Neural progenitor cell (in vitro differentiated cells): ENCODE measurements around the gene THUMPD3. TPM values are rescaled to one million over a fixed set of nuclear protein-coding genes. Genes with fewer than 3 reads are reported as not detected.

Experiments used
- DNase-seq: peaks from one replicate; pipeline ENCODE4 v3.0.0-alpha.2; 2016; ENCODE audit warnings: low spot score
- H2AFZ ChIP-seq: fragments of 200-600 bp; sonication (generic); replicated peaks from 2 replicates; pipeline ENCODE4 v1.6.1; 2016; ENCODE audit warnings: antibody characterized with exemption
- H3F3A ChIP-seq: fragments of 200-600 bp; sonication (generic); 2 replicates; pipeline ENCODE4 v1.6.1; 2016; ENCODE audit warnings: antibody characterized with exemption, low read depth
- H3K27ac ChIP-seq: fragments of 200-600 bp; sonication (generic); 2 replicates; pipeline ENCODE4 v1.5.1; 2016; ENCODE audit warnings: mild to moderate bottlenecking
- H3K27me3 ChIP-seq: fragments of 200-600 bp; sonication (generic); 2 replicates; pipeline ENCODE4 v1.6.1; 2016; ENCODE audit warnings: mild to moderate bottlenecking, moderate library complexity
- H3K36me3 ChIP-seq: fragments of 200-600 bp; sonication (generic); 2 replicates; pipeline ENCODE4 v1.5.1; 2016
- H3K4me1 ChIP-seq: fragments of 200-600 bp; sonication (generic); 2 replicates; pipeline ENCODE4 v1.6.1; 2016; ENCODE audit warnings: mixed run types
- H3K4me2 ChIP-seq: fragments of 200-600 bp; sonication (generic); 2 replicates; pipeline ENCODE4 v1.6.1; 2016
- H3K4me3 ChIP-seq: fragments of 200-600 bp; sonication (generic); 2 replicates; pipeline ENCODE4 v1.5.1; 2016
- H3K79me2 ChIP-seq: fragments of 200-600 bp; sonication (generic); 2 replicates; pipeline ENCODE4 v1.6.1; 2016; ENCODE audit warnings: low read depth
- H3K9ac ChIP-seq: fragments of 200-600 bp; sonication (generic); 2 replicates; pipeline ENCODE4 v1.6.1; 2016
- H3K9me3 ChIP-seq: fragments of 200-600 bp; sonication (generic); 2 replicates; pipeline ENCODE4 v1.5.1; 2016; ENCODE audit warnings: low read depth
- H4K20me1 ChIP-seq: fragments of 200-600 bp; sonication (generic); 2 replicates; pipeline ENCODE4 v1.6.1; 2016; ENCODE audit warnings: low read depth
- H3K27ac Mint-ChIP-seq: 3 replicates; pipeline ENCODE4 v1.8.0; 2021; ENCODE audit warnings: mixed read lengths
- H3K27me3 Mint-ChIP-seq: 2 replicates; pipeline ENCODE4 v1.8.0; 2022; ENCODE audit warnings: low read depth, mild to moderate bottlenecking, inconsistent platforms, moderate library complexity, mixed read lengths; ENCODE audit not compliant: insufficient read depth
- H3K36me3 Mint-ChIP-seq: 3 replicates; pipeline ENCODE4 v1.8.0; 2021; ENCODE audit warnings: mixed read lengths
- H3K4me1 Mint-ChIP-seq: 3 replicates; pipeline ENCODE4 v1.8.0; 2021; ENCODE audit warnings: mixed read lengths
- H3K4me3 Mint-ChIP-seq: 3 replicates; pipeline ENCODE4 v1.8.0; 2021; ENCODE audit warnings: mild to moderate bottlenecking, moderate library complexity, mixed read lengths
- H3K9me3 Mint-ChIP-seq: 3 replicates; pipeline ENCODE4 v1.8.0; 2020; ENCODE audit warnings: mixed read lengths
- CTCF ChIP-seq: fragments of 200-600 bp; sonication (generic); IDR thresholded peaks from 2 replicates; pipeline ENCODE4 v1.5.1; 2017; ENCODE audit warnings: antibody characterized with exemption, mild to moderate bottlenecking
- EZH2 ChIP-seq: fragments of 200-600 bp; sonication (generic); IDR thresholded peaks from 2 replicates; pipeline ENCODE4 v1.6.1; 2017; ENCODE audit warnings: antibody characterized with exemption, mild to moderate bottlenecking, moderate library complexity
- EZH2phosphoT487 ChIP-seq: fragments of 200-600 bp; sonication (generic); IDR thresholded peaks from 2 replicates; pipeline ENCODE4 v1.6.1; 2017; ENCODE audit warnings: antibody characterized with exemption
- total RNA-seq: library from RNA; depleted of rRNA; stranded (reverse); fragments of >200 nt; gene quantifications from 2 replicates; pipeline ENCODE4 v1.2.3, GENCODE V29; 2015; ENCODE audit warnings: low replicate concordance

Gene THUMPD3
- total RNA-seq, 1 donor from 2014 or later, result 23.9 TPM

- no peaks in the 10 kb centered on the region for H3K9me3 Mint-ChIP-seq
- Histone ChIP-seq H3K79me2 (no peaks in the 10 kb centered on the region), H2AFZ (no peak overlapping the region), H4K20me1 (no peaks in the 10 kb centered on the region), H3K27me3 (no peaks in the 10 kb centered on the region), H3K4me3 (no peak overlapping the region), H3K9me3 (no peaks in the 10 kb centered on the region), H3K9ac (no peak overlapping the region), H3F3A (peaks cover 17% of the 10 kb centered on the region), H3K36me3 (peaks cover 5% of the 10 kb centered on the region), H3K4me1 (no peaks in the 10 kb centered on the region), H3K4me2 (no peak overlapping the region), H3K27ac (no peak overlapping the region)
- H3K4me1 Mint-ChIP-seq, result no peaks in the 10 kb centered on the region
- no peak overlapping the region for H3K4me3 Mint-ChIP-seq
- TF ChIP-seq CTCF (no peak), EZH2phosphoT487 (no peak), EZH2 (no peak)
- no peak overlapping the region for H3K27ac Mint-ChIP-seq
- no peak for DNase-seq
- H3K27me3 Mint-ChIP-seq, result peaks cover 2% of the 10 kb centered on the region
- peaks cover 28% of the 10 kb centered on the region for H3K36me3 Mint-ChIP-seq
Observed at GRCh38 chr3:9379327-9379726, 16.5 kb downstream of the THUMPD3 start.

DNA sequence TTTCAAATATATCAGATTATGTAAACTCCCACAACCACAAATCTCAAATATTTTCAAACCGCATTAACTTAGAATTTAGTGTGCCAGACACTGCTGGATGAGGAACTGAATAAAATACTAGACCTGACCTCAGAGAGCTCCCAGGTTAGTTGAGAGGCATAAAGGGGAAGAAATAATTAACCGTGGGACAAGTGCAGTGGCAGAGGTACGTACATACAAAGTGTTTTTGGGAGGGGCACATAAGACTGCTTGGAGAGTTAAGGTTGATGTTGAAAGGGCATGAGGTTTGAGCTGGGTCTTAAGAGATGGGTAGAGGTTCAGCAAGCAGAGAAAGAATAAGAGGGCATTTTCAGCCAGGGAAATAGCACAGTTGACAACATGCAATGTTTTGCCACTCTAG lies 17.2 kb downstream of the THUMPD3 start:
- H3F3A ChIP-seq, result peaks cover 24% of the 10 kb centered on the region
- DNase-seq, result no peak
- H3K36me3 ChIP-seq, result peaks cover 5% of the 10 kb centered on the region
- peak overlapping the region; percentile 29 for H3K27ac Mint-ChIP-seq
- H3K9me3 Mint-ChIP-seq, result no peaks in the 10 kb centered on the region
- H4K20me1 ChIP-seq, result no peaks in the 10 kb centered on the region
- no peak overlapping the region for H3K9ac ChIP-seq
- H3K4me3 ChIP-seq, result no peak overlapping the region
- H3K27me3 Mint-ChIP-seq, result peaks cover under 1% of the 10 kb centered on the region
- H3K4me1 ChIP-seq, result no peaks in the 10 kb centered on the region
- no peaks in the 10 kb centered on the region for H3K27me3 ChIP-seq
- H3K9me3 ChIP-seq, result no peaks in the 10 kb centered on the region
- H3K4me2 ChIP-seq, result no peak overlapping the region
- TF ChIP-seq EZH2 (no peak), CTCF (no peak), EZH2phosphoT487 (no peak)
- no peaks in the 10 kb centered on the region for H3K4me1 Mint-ChIP-seq
- no peak overlapping the region for H3K27ac ChIP-seq
- peaks cover 29% of the 10 kb centered on the region for H3K36me3 Mint-ChIP-seq
- no peak overlapping the region for H2AFZ ChIP-seq
- H3K4me3 Mint-ChIP-seq, result no peak overlapping the region
- H3K79me2 ChIP-seq, result no peaks in the 10 kb centered on the region

- Histone ChIP-seq H3K9ac (no peak overlapping the region), H3K9me3 (no peaks in the 10 kb centered on the region), H3K4me1 (no peaks in the 10 kb centered on the region), H4K20me1 (peaks cover 19% of the 10 kb centered on the region), H3K79me2 (peaks cover 17% of the 10 kb centered on the region), H3F3A (peaks cover 66% of the 10 kb centered on the region), H2AFZ (no peak overlapping the region), H3K4me2 (no peak overlapping the region), H3K27me3 (no peaks in the 10 kb centered on the region), H3K4me3 (no peak overlapping the region), H3K27ac (peak overlapping the region; percentile 54), H3K36me3 (peaks cover 26% of the 10 kb centered on the region)
- Mint-ChIP-seq H3K4me3 (no peak overlapping the region), H3K27me3 (no peaks in the 10 kb centered on the region), H3K9me3 (no peaks in the 10 kb centered on the region), H3K27ac (no peak overlapping the region), H3K36me3 (peaks cover 27% of the 10 kb centered on the region), H3K4me1 (peaks cover 3% of the 10 kb centered on the region)
- no peak for DNase-seq
- TF ChIP-seq EZH2phosphoT487 (no peak), EZH2 (no peak), CTCF (no peak)
Observed at GRCh38 chr3:9384141-9384828, 21.4 kb downstream of the THUMPD3 start.
